Measurements from ENCODE around the gene FADD. TPM values are rescaled to one million over a fixed set of nuclear protein-coding genes. Genes with fewer than 3 reads are reported as not detected.

The FADD gene
- total RNA-seq, 1 donor from 2014 or later = 19.3 TPM

GRCh38 chr11:70201882-70202861 is 924 bp upstream of the FADD start:
- Mint-ChIP-seq H3K27me3 (ENCODE audit: unreplicated experiment) (peaks cover 9% of the 10 kb centered on the region), H3K4me3 (ENCODE audit: unreplicated experiment) (peak overlapping the region; percentile 88), H3K27ac (ENCODE audit: unreplicated experiment) (peak overlapping the region; percentile 85), H3K4me1 (ENCODE audit: unreplicated experiment) (peaks cover 22% of the 10 kb centered on the region), H3K36me3 (ENCODE audit: unreplicated experiment) (peaks cover 8% of the 10 kb centered on the region), H3K9me3 (ENCODE audit: unreplicated experiment) (no peaks in the 10 kb centered on the region)
- DNase-seq (ENCODE audit: extremely low spot score, unreplicated experiment) = no peak
- TF ChIP-seq CTCF (IDR thresholded peaks at IDR 0.05) = no peak

- Mint-ChIP-seq H3K27me3 (ENCODE audit: unreplicated experiment) (peaks cover 6% of the 10 kb centered on the region), H3K4me1 (ENCODE audit: unreplicated experiment) (peaks cover 31% of the 10 kb centered on the region), H3K36me3 (ENCODE audit: unreplicated experiment) (peaks cover 17% of the 10 kb centered on the region), H3K27ac (ENCODE audit: unreplicated experiment) (peak overlapping the region; percentile 90), H3K4me3 (ENCODE audit: unreplicated experiment) (peak overlapping the region; percentile 86), H3K9me3 (ENCODE audit: unreplicated experiment) (no peaks in the 10 kb centered on the region)
- no peak for TF ChIP-seq CTCF (IDR thresholded peaks at IDR 0.05)
- DNase-seq (ENCODE audit: extremely low spot score, unreplicated experiment) = no peak
These were observed 812 bp downstream of the FADD start for GRCh38 chr11:70203751-70204465.

- Mint-ChIP-seq H3K36me3 (ENCODE audit: unreplicated experiment) (peaks cover 22% of the 10 kb centered on the region), H3K4me3 (ENCODE audit: unreplicated experiment) (peak overlapping the region; percentile 86), H3K9me3 (ENCODE audit: unreplicated experiment) (no peaks in the 10 kb centered on the region), H3K27ac (ENCODE audit: unreplicated experiment) (peak overlapping the region; percentile 90), H3K4me1 (ENCODE audit: unreplicated experiment) (peaks cover 37% of the 10 kb centered on the region), H3K27me3 (ENCODE audit: unreplicated experiment) (peaks cover 6% of the 10 kb centered on the region)
- no peak for DNase-seq (ENCODE audit: extremely low spot score, unreplicated experiment)
- no peak for TF ChIP-seq CTCF (IDR thresholded peaks at IDR 0.05)
These were observed 1.3 kb downstream of the FADD start for GRCh38 chr11:70204466-70204799.

- Mint-ChIP-seq H3K4me3 (ENCODE audit: unreplicated experiment) (peak overlapping the region; percentile 86), H3K27ac (ENCODE audit: unreplicated experiment) (peak overlapping the region; percentile 90), H3K27me3 (ENCODE audit: unreplicated experiment) (peaks cover under 1% of the 10 kb centered on the region), H3K4me1 (ENCODE audit: unreplicated experiment) (peaks cover 40% of the 10 kb centered on the region), H3K36me3 (ENCODE audit: unreplicated experiment) (peaks cover 25% of the 10 kb centered on the region), H3K9me3 (ENCODE audit: unreplicated experiment) (no peaks in the 10 kb centered on the region)
- TF ChIP-seq CTCF (IDR thresholded peaks at IDR 0.05) = no peak
- no peak for DNase-seq (ENCODE audit: extremely low spot score, unreplicated experiment)
These were observed 2.1 kb downstream of the FADD start for GRCh38 chr11:70205049-70205725.
